Measurements from ENCODE around the gene TIAM1.

Gene TIAM1

DNA sequence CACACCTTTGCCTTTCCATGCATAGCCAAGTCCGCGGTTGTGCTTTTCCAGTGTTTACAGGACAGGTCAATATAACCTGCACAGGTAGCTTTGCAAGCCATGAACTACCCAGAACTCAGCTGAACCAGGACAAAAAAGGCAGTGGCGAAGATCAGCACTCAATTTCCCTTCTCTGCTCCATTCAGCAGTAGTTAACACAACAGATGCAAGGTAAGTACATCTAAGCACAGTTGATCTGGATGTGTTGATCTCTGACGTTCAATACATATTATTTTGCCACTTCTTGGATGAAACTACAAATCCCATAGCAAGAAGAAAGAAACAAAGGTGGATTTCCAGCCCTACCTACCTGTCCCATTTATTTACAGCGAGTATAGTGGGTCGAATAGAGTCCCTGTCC lies 159.2 kb downstream of the TIAM1 start:
- no peak overlapping the region for H3K4me3 ChIP-seq (ENCODE audit: low read depth in 1 of 2, low read length in 2 of 2)
- H3K9ac ChIP-seq (ENCODE audit: low read depth in 1 of 2, low read length in 2 of 2) = no peak overlapping the region
- H3K36me3 ChIP-seq (ENCODE audit: control insufficient read depth in 1 of 2, insufficient read depth in 2 of 2, low read length in 2 of 2) = no peaks in the 10 kb centered on the region
- H3K27me3 ChIP-seq (ENCODE audit: control insufficient read depth in 1 of 2, insufficient read depth in 2 of 2, low read length in 2 of 2) = no peaks in the 10 kb centered on the region
- H3K27ac ChIP-seq (ENCODE audit: low read depth, low read length) = no peak overlapping the region
- H3K9me3 ChIP-seq (ENCODE audit: control insufficient read depth in 1 of 2, low read length in 2 of 2) = no peaks in the 10 kb centered on the region
- no peaks in the 10 kb centered on the region for H3K4me1 ChIP-seq (ENCODE audit: control insufficient read depth in 1 of 2, insufficient read depth in 2 of 2, low read length in 2 of 2)

DNA sequence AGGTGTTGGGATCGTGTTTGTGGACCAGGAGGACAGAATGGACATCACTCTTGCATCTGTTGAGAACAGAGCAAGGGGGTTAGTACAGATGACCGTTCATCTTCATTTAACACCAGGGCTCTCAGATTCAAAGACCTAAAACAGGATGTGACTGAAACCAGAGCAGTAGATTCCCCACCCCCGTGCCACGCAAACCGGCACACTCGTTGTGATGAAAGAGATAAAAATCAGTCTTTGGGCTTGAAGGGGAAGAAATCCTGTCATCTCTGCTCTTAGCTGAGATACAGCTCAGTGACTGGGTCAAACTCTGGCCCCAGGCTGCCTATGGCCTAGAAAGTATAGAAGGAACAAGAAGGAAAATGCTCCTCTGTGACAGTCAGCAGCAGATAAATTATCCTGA lies 159.6 kb downstream of the TIAM1 start:
- Histone ChIP-seq H3K27ac (ENCODE audit: low read depth, low read length) (no peak overlapping the region), H3K4me1 (ENCODE audit: control insufficient read depth in 1 of 2, insufficient read depth in 2 of 2, low read length in 2 of 2) (no peaks in the 10 kb centered on the region), H3K27me3 (ENCODE audit: control insufficient read depth in 1 of 2, insufficient read depth in 2 of 2, low read length in 2 of 2) (no peaks in the 10 kb centered on the region), H3K36me3 (ENCODE audit: control insufficient read depth in 1 of 2, insufficient read depth in 2 of 2, low read length in 2 of 2) (no peaks in the 10 kb centered on the region), H3K9me3 (ENCODE audit: control insufficient read depth in 1 of 2, low read length in 2 of 2) (no peaks in the 10 kb centered on the region), H3K4me3 (ENCODE audit: low read depth in 1 of 2, low read length in 2 of 2) (no peak overlapping the region), H3K9ac (ENCODE audit: low read depth in 1 of 2, low read length in 2 of 2) (no peak overlapping the region)

DNA sequence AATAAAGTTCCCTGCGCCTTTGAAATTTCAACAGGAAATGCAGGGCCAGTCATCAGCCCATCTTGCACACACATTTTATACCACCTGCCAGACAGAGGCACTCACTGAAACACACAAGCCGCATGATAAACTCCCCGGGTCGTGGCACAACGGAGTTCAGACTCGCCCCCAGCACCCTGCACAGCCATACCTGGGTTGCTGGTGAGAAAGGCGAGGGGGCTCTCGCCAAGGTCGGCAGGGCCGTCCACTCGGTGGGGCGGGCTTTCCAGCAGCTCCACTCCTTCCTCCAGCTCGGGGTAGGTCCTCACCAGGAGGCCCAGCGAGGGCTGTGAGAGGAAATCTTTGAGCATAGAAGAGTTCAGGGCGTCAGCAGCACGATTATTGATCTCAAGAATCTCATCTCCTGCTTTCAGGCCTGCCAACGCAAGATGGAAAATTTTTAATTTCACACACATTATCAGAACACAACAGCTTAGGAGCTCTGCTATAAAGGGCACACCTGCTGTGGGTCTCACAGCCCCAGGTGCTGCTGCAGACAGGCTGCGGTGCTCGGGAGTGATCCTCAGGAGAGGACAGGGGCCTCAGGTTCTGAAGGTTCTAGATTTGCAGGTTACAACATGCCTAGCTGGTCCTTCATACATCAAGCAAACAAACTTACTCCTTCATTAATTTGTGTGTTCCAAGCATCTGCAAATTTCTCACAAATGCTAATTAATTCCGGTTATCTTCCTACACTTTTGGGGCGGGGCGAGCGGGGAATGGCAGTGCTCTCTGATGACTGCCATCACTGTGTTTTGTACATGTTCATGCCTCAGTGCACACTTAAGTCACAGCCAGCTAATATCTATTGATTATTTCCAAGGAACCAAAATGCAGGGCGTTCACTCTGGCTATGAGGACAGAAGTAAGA lies 161.6 kb downstream of the TIAM1 start:
- H3K4me3 ChIP-seq (ENCODE audit: low read depth in 1 of 2, low read length in 2 of 2) = no peak overlapping the region
- H3K36me3 ChIP-seq (ENCODE audit: control insufficient read depth in 1 of 2, insufficient read depth in 2 of 2, low read length in 2 of 2) = no peaks in the 10 kb centered on the region
- no peak overlapping the region for H3K27ac ChIP-seq (ENCODE audit: low read depth, low read length)
- H3K4me1 ChIP-seq (ENCODE audit: control insufficient read depth in 1 of 2, insufficient read depth in 2 of 2, low read length in 2 of 2) = no peaks in the 10 kb centered on the region
- no peak overlapping the region for H3K9ac ChIP-seq (ENCODE audit: low read depth in 1 of 2, low read length in 2 of 2)
- H3K9me3 ChIP-seq (ENCODE audit: control insufficient read depth in 1 of 2, low read length in 2 of 2) = no peaks in the 10 kb centered on the region
- no peaks in the 10 kb centered on the region for H3K27me3 ChIP-seq (ENCODE audit: control insufficient read depth in 1 of 2, insufficient read depth in 2 of 2, low read length in 2 of 2)

DNA sequence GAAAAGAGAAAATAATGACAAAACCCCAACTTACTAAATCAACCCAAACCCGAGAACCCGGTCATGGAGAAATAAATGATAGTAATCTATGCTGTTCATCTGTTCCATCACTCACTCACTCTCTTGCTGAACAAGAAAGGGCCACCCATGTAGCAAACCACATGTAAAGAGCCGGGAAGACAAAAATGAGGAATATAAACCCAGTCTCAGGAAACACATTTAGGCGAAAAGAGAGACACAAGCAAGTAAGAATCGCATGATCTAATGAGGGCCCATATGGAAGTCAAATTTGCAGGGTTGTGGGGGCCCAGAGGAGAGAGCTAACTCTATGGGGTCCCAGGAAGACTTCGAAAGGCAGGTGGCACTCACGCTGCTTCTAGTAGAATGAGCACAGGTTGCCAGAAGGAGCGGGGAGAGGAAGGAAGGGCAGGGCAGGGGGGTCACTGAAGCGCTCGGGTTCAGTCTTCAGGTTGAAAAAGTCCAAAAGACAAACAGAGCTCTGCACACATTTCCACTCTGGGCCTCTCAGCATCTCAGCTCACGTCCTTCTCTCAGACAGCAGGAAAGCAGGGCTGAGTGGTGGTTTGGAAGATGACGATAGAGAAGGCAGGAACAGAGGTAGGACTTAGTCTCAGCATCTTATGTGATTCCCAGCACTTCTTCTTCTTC lies 162.8 kb downstream of the TIAM1 start:
- Histone ChIP-seq H3K9ac (ENCODE audit: low read depth in 1 of 2, low read length in 2 of 2) (no peak overlapping the region), H3K4me3 (ENCODE audit: low read depth in 1 of 2, low read length in 2 of 2) (no peak overlapping the region), H3K27me3 (ENCODE audit: control insufficient read depth in 1 of 2, insufficient read depth in 2 of 2, low read length in 2 of 2) (no peaks in the 10 kb centered on the region), H3K4me1 (ENCODE audit: control insufficient read depth in 1 of 2, insufficient read depth in 2 of 2, low read length in 2 of 2) (no peaks in the 10 kb centered on the region), H3K9me3 (ENCODE audit: control insufficient read depth in 1 of 2, low read length in 2 of 2) (no peaks in the 10 kb centered on the region), H3K27ac (ENCODE audit: low read depth, low read length) (no peak overlapping the region), H3K36me3 (ENCODE audit: control insufficient read depth in 1 of 2, insufficient read depth in 2 of 2, low read length in 2 of 2) (no peaks in the 10 kb centered on the region)

DNA sequence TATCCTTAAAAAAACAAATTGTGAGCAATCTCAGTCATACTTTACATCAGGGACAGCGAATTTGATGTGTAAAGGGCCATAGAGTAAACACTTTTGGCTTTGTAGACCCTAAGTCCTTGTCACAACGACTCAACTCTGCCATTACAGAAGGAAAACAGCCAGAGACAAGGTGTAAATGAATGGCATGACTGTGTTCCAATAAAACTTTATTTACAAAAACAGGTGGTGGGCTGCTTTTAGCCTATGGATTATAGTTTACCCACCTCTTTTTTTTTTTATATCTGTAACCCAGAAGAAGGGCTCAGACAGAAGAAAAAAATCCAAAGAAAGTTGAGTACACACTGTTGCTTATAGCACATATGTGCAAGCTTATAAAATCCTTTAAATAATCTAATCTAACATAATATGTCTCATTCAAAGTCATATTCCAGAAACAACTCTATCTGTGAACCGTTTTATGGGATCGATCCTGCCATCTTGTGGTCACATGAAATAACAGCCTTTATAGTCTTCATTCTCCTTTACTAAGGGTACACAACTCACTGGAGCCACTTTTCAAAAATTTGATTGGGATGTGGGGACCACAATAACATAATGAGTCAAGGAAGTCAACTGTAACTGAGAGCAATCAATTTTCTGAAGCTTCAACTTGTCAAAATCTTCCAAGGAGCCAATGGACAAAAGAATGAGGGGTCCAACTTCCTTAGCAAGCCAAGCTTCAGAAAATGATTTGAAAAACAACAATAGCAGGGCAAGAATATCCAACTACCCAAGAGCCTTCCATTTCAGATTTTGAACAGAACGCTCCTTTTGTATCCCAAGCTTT lies 163.6 kb downstream of the TIAM1 start:
- Histone ChIP-seq H3K27me3 (ENCODE audit: control insufficient read depth in 1 of 2, insufficient read depth in 2 of 2, low read length in 2 of 2) (no peaks in the 10 kb centered on the region), H3K4me3 (ENCODE audit: low read depth in 1 of 2, low read length in 2 of 2) (no peak overlapping the region), H3K9ac (ENCODE audit: low read depth in 1 of 2, low read length in 2 of 2) (no peak overlapping the region), H3K9me3 (ENCODE audit: control insufficient read depth in 1 of 2, low read length in 2 of 2) (no peaks in the 10 kb centered on the region), H3K36me3 (ENCODE audit: control insufficient read depth in 1 of 2, insufficient read depth in 2 of 2, low read length in 2 of 2) (no peaks in the 10 kb centered on the region), H3K27ac (ENCODE audit: low read depth, low read length) (no peak overlapping the region), H3K4me1 (ENCODE audit: control insufficient read depth in 1 of 2, insufficient read depth in 2 of 2, low read length in 2 of 2) (no peaks in the 10 kb centered on the region)

DNA sequence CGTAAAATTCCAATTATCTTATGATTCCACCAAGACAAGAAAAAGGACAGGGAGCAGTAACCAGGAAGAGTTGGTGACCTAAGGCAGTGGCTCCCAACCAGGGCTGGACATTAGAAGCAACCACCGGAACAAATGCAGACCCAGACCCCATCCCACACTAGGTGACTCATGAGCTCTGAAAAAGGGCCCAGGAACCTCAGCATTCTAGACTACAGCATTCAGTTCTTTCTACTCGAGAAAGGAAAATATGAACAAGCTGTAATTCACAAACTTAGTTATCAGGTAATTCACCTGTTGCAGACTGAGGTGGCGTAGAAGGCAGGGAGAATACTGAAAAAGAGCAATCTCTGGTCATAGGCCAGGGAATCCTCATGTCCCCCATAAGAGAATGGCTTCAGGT lies 167.3 kb downstream of the TIAM1 start:
- Histone ChIP-seq H3K27ac (ENCODE audit: low read depth, low read length) (no peak overlapping the region), H3K4me1 (ENCODE audit: control insufficient read depth in 1 of 2, insufficient read depth in 2 of 2, low read length in 2 of 2) (no peaks in the 10 kb centered on the region), H3K4me3 (ENCODE audit: low read depth in 1 of 2, low read length in 2 of 2) (no peak overlapping the region), H3K9me3 (ENCODE audit: control insufficient read depth in 1 of 2, low read length in 2 of 2) (no peaks in the 10 kb centered on the region), H3K27me3 (ENCODE audit: control insufficient read depth in 1 of 2, insufficient read depth in 2 of 2, low read length in 2 of 2) (no peaks in the 10 kb centered on the region), H3K9ac (ENCODE audit: low read depth in 1 of 2, low read length in 2 of 2) (no peak overlapping the region), H3K36me3 (ENCODE audit: control insufficient read depth in 1 of 2, insufficient read depth in 2 of 2, low read length in 2 of 2) (no peaks in the 10 kb centered on the region)

DNA sequence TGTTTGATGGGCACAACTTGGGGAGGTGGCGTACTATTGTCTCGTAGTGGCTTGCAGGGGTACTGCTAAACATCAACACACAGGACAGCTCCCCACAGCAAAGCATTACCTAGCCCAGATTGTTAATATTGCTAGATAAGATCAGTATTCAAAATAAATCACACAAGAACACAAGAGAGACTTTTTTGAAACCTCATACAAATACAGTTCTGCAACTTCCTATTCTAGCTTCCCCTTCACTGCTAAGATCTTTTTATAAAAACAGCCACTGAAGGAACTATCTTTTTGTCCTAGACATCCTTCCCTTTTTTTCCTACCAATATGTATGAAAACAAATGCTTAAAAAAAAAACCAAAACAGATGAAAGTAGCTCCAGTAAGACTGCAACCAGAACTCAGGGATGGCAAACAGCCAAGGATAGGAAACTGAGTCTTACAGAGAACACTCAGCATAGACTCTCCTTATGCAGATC lies 167.9 kb downstream of the TIAM1 start:
- Histone ChIP-seq H3K4me1 (ENCODE audit: control insufficient read depth in 1 of 2, insufficient read depth in 2 of 2, low read length in 2 of 2) (no peaks in the 10 kb centered on the region), H3K9ac (ENCODE audit: low read depth in 1 of 2, low read length in 2 of 2) (no peak overlapping the region), H3K9me3 (ENCODE audit: control insufficient read depth in 1 of 2, low read length in 2 of 2) (no peaks in the 10 kb centered on the region), H3K4me3 (ENCODE audit: low read depth in 1 of 2, low read length in 2 of 2) (no peak overlapping the region), H3K27ac (ENCODE audit: low read depth, low read length) (no peak overlapping the region), H3K27me3 (ENCODE audit: control insufficient read depth in 1 of 2, insufficient read depth in 2 of 2, low read length in 2 of 2) (no peaks in the 10 kb centered on the region), H3K36me3 (ENCODE audit: control insufficient read depth in 1 of 2, insufficient read depth in 2 of 2, low read length in 2 of 2) (no peaks in the 10 kb centered on the region)

DNA sequence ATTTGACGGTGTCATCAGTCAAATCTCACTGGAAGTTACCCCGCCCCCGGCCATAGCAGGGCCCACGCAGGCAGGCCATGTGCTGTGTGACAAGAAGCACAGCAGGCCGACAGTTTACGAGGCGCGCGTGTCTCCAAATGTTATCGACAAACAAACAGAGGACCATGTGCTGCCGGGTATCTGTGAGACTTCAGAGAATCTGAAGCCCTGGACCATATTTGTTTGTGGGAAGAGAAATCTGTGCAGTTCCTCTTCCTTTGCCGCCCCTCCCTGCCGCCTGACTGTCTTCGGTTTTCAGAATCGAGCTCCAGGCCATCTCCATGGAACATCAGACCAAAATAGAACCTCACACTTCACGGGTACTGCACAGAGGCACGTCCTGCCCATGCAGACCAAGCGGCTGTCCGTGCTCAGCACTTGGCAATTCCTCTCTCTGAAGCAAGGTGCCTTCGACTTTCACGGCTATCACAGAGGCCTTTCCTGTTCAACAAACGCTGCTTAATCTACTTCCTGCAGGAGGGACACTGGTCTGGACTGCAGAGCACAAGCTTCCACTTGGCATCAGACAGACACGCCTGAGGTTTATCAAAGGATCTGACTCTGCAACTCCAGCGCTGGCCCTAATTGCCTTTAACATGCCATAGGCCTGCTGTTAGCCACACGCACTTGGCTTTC lies 170.0 kb downstream of the TIAM1 start:
- Histone ChIP-seq H3K4me3 (ENCODE audit: low read depth in 1 of 2, low read length in 2 of 2) (no peak overlapping the region), H3K27me3 (ENCODE audit: control insufficient read depth in 1 of 2, insufficient read depth in 2 of 2, low read length in 2 of 2) (no peaks in the 10 kb centered on the region), H3K4me1 (ENCODE audit: control insufficient read depth in 1 of 2, insufficient read depth in 2 of 2, low read length in 2 of 2) (no peaks in the 10 kb centered on the region), H3K36me3 (ENCODE audit: control insufficient read depth in 1 of 2, insufficient read depth in 2 of 2, low read length in 2 of 2) (no peaks in the 10 kb centered on the region), H3K27ac (ENCODE audit: low read depth, low read length) (no peak overlapping the region), H3K9me3 (ENCODE audit: control insufficient read depth in 1 of 2, low read length in 2 of 2) (no peaks in the 10 kb centered on the region), H3K9ac (ENCODE audit: low read depth in 1 of 2, low read length in 2 of 2) (no peak overlapping the region)

DNA sequence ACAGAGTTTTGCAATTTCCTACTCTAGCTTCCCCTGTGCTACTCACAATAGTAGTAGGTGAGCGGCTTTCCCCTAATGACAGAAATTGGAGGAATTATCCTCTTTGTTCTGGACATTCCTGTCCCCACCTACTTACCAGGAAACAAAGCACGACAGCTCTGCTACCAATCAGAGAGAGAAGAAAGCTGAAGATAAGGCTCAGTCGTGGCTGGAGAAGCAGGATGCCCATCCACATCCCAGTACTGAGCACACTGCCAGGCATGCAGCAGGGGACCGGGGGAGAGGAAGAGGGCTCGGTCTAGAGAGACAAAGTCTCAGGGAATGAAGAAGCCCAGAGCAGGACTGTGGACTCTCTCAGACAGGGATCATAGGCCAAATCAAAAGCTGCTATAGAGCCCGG lies 171.7 kb downstream of the TIAM1 start:
- H3K27me3 ChIP-seq (ENCODE audit: control insufficient read depth in 1 of 2, insufficient read depth in 2 of 2, low read length in 2 of 2) = no peaks in the 10 kb centered on the region
- H3K9me3 ChIP-seq (ENCODE audit: control insufficient read depth in 1 of 2, low read length in 2 of 2) = no peaks in the 10 kb centered on the region
- H3K4me1 ChIP-seq (ENCODE audit: control insufficient read depth in 1 of 2, insufficient read depth in 2 of 2, low read length in 2 of 2) = no peaks in the 10 kb centered on the region
- H3K9ac ChIP-seq (ENCODE audit: low read depth in 1 of 2, low read length in 2 of 2) = no peak overlapping the region
- no peak overlapping the region for H3K27ac ChIP-seq (ENCODE audit: low read depth, low read length)
- no peak overlapping the region for H3K4me3 ChIP-seq (ENCODE audit: low read depth in 1 of 2, low read length in 2 of 2)
- H3K36me3 ChIP-seq (ENCODE audit: control insufficient read depth in 1 of 2, insufficient read depth in 2 of 2, low read length in 2 of 2) = no peaks in the 10 kb centered on the region

All from duodenal mucosa (tissue), 2 donors.